Small intestine (tissue), 7 donors: ENCODE data around the gene ITGA2. TPM values are rescaled to one million over a fixed set of nuclear protein-coding genes. Genes with fewer than 3 reads are reported as not detected.
"Not testable (repeated sequence)": the region's sequence is repeated elsewhere in the genome, so short reads cannot be mapped to it uniquely, and the experiment has no call there.

Experiments
- DNase-seq, 2 donors: peaks; one replicate each; pipeline versions ENCODE4 v3.0.0 to v3.0.0-alpha.2; 2013
- FAIRE-seq: peaks from 2 replicates; lab custom pipeline; 2012; peaks lifted over from hg19 to GRCh38; lab: Jason Lieb, UNC
- H3K27ac ChIP-seq, 3 donors: one replicate each; pipeline ENCODE4 v1.5.1; 2013; ENCODE audit warnings: low read length in 2 of 3, mild to moderate bottlenecking in 2 of 3, control low read depth in 1 of 3, inconsistent platforms in 1 of 3, low read depth in 1 of 3, moderate library complexity in 1 of 3
- H3K27me3 ChIP-seq, 3 donors: one replicate each; pipeline ENCODE4 v1.6.1; 2013; ENCODE audit warnings: low read length in 3 of 3, inconsistent platforms in 1 of 3; ENCODE audit not compliant: control insufficient read depth in 3 of 3, insufficient read depth in 3 of 3
- H3K36me3 ChIP-seq, 3 donors: one replicate each; pipeline ENCODE4 v1.6.1; 2013; ENCODE audit warnings: low read length in 3 of 3, inconsistent platforms in 1 of 3, low read depth in 1 of 3, mild to moderate bottlenecking in 1 of 3, moderate library complexity in 1 of 3; ENCODE audit not compliant: control insufficient read depth in 3 of 3, insufficient read depth in 2 of 3
- H3K4me1 ChIP-seq, 3 donors: one replicate each; pipeline ENCODE4 v1.6.1; 2013; ENCODE audit warnings: low read length in 2 of 3, inconsistent platforms in 1 of 3, low read depth in 1 of 3, mild to moderate bottlenecking in 1 of 3, moderate library complexity in 1 of 3; ENCODE audit not compliant: control insufficient read depth in 3 of 3, insufficient read depth in 2 of 3
- H3K4me3 ChIP-seq, 3 donors: one replicate each; pipeline ENCODE4 v1.5.1; 2013; ENCODE audit warnings: low read length in 3 of 3, control low read depth in 1 of 3, inconsistent platforms in 1 of 3, low read depth in 1 of 3, mild to moderate bottlenecking in 1 of 3, moderate library complexity in 1 of 3
- H3K9me3 ChIP-seq, 2 donors: one replicate each; pipeline ENCODE4 v1.6.1; 2013; ENCODE audit warnings: low read depth in 1 of 2, low read length in 1 of 2; ENCODE audit not compliant: control insufficient read depth in 2 of 2, insufficient read depth in 1 of 2
- WGBS, 3 donors: extraction: QIAGEN DNeasy Blood & Tissue Kit; methylation state at CpG; one replicate each; pipeline ENCODE4 v1.1.7; 2013; 5-methylcytosine and 5-hydroxymethylcytosine counted together
- polyA plus RNA-seq, 4 donors: library from polyadenylated mRNA; stranded (reverse) in 3 of 4; unstranded in 1 of 4; fragments of 200-250 nt in 3 of 4; fragments of 120-200 nt in 1 of 4; gene quantifications; one replicate each; pipeline versions ENCODE4 v1.2.1 to v1.2.3, GENCODE V29; 2013
- donor health status: healthy with polysubstance abuse.
- donor health status: control.
- donor health status: control.
- donor health status: Bipolar disorder and iron deficiency.
- donor health status: healthy.

Gene ITGA2
- polyA plus RNA-seq, 4 donors: 1.8 to 15.2 (median 5.9) TPM

- H3K4me1 ChIP-seq: peaks cover 0 to 8% (median 0%) of the 10 kb centered on the region in 3 donors
- no peaks in the 10 kb centered on the region for H3K27me3 ChIP-seq
- H3K4me3 ChIP-seq: no peak overlapping the region
- WGBS, 3 donors: 85 to 95% (median 94%) methylated on average over 1 of the region's 1 CpG
- no peak overlapping the region for H3K27ac ChIP-seq
- no peaks in the 10 kb centered on the region for H3K9me3 ChIP-seq
- peak; percentile 82 for FAIRE-seq
- peaks cover 0 to 5% (median 3%) of the 10 kb centered on the region in 3 donors for H3K36me3 ChIP-seq
- no peak for DNase-seq
These were observed 36.7 kb upstream of the ITGA2 start for GRCh38 chr5:52952483-52952882.

- 58 to 82% (median 68%) methylated on average over 4 of the region's 4 CpGs for whole genome bisulfite sequencing, 3 donors
- H3K36me3 ChIP-seq: peaks cover 0 to 5% (median 0%) of the 10 kb centered on the region in 3 donors
- H3K9me3 ChIP-seq: no peaks in the 10 kb centered on the region
- H3K4me1 ChIP-seq: peaks cover 0 to 8% (median 0%) of the 10 kb centered on the region in 3 donors
- FAIRE-seq (no peak), DNase-seq (no peak)
- no peak overlapping the region for H3K4me3 ChIP-seq
- no peak overlapping the region for H3K27ac ChIP-seq
- no peaks in the 10 kb centered on the region for H3K27me3 ChIP-seq
These were observed 33.1 kb upstream of the ITGA2 start for GRCh38 chr5:52956014-52956413.

GRCh38 chr5:52956915-52957747, 32.0 kb upstream of the ITGA2 start:
- no peak overlapping the region for H3K4me3 ChIP-seq
- DNase-seq: peak; percentile 20 to 25
- peaks cover 0 to 5% (median 0%) of the 10 kb centered on the region in 3 donors for H3K36me3 ChIP-seq
- WGBS, 3 donors: 19 to 61% (median 44%) methylated on average over 6 of the region's 6 CpGs
- H3K9me3 ChIP-seq: no peaks in the 10 kb centered on the region
- no peak for FAIRE-seq
- H3K4me1 ChIP-seq: peaks cover 0 to 8% (median 0%) of the 10 kb centered on the region in 3 donors
- no peaks in the 10 kb centered on the region for H3K27me3 ChIP-seq
- no peak overlapping the region for H3K27ac ChIP-seq

- Histone ChIP-seq H3K27me3 (no peaks in the 10 kb centered on the region), H3K36me3 (no peaks in the 10 kb centered on the region), H3K4me3 (no peak overlapping the region), H3K9me3 (no peaks in the 10 kb centered on the region), H3K4me1 (peaks cover 0 to 4% (median 0%) of the 10 kb centered on the region in 3 donors), H3K27ac (no peak overlapping the region)
- 59 to 62% (median 60%) methylated on average over 2 of the region's 2 CpGs for WGBS, 3 donors
- DNase-seq: no peak
- no peak for FAIRE-seq
These were observed 27.9 kb upstream of the ITGA2 start for GRCh38 chr5:52961274-52961681.

- Histone ChIP-seq H3K4me1 (no peaks in the 10 kb centered on the region), H3K36me3 (no peaks in the 10 kb centered on the region), H3K27ac (no peak overlapping the region), H3K4me3 (no peak overlapping the region), H3K27me3 (no peaks in the 10 kb centered on the region), H3K9me3 (no peaks in the 10 kb centered on the region)
- 92 to 100% (median 93%) methylated on average over 1 of the region's 1 CpG for WGBS, 3 donors
- FAIRE-seq (no peak), DNase-seq (no peak)
These were observed 25.5 kb upstream of the ITGA2 start for GRCh38 chr5:52963636-52964035.

GRCh38 chr5:52964138-52964537, 25.0 kb upstream of the ITGA2 start:
- 100% methylated on average over 1 of the region's 1 CpG for WGBS, 3 donors
- Histone ChIP-seq H3K9me3 (no peaks in the 10 kb centered on the region), H3K4me1 (no peaks in the 10 kb centered on the region), H3K27ac (no peak overlapping the region), H3K27me3 (no peaks in the 10 kb centered on the region), H3K36me3 (no peaks in the 10 kb centered on the region), H3K4me3 (no peak overlapping the region)
- DNase-seq: no peak
- FAIRE-seq: no peak

GRCh38 chr5:52976157-52976556, 13.0 kb upstream of the ITGA2 start:
- FAIRE-seq, H3K27me3 ChIP-seq, DNase-seq, H3K27ac ChIP-seq, H3K36me3 ChIP-seq, H3K4me3 ChIP-seq, H3K4me1 ChIP-seq: not testable (repeated sequence)
- 84 to 93% (median 86%) methylated on average over 7 of the region's 7 CpGs for WGBS, 3 donors
- peaks cover 0 to 23% of the 10 kb centered on the region in 2 donors for H3K9me3 ChIP-seq

- H3K4me1 ChIP-seq: no peaks in the 10 kb centered on the region
- peaks cover 0 to 23% of the 10 kb centered on the region in 2 donors for H3K9me3 ChIP-seq
- H3K4me3 ChIP-seq: no peak overlapping the region
- H3K27ac ChIP-seq: no peak overlapping the region
- DNase-seq (no peak), FAIRE-seq (no peak)
- H3K27me3 ChIP-seq: no peaks in the 10 kb centered on the region
- 63 to 92% (median 92%) methylated on average over 7 of the region's 7 CpGs for WGBS, 3 donors
- no peaks in the 10 kb centered on the region for H3K36me3 ChIP-seq
These were observed 11.8 kb upstream of the ITGA2 start for GRCh38 chr5:52977264-52977897.
